WERI-Rb-1 (cell line): ENCODE data around the gene TNS4.

ENCODE experiments used
- DNase-seq: peaks from one replicate; pipeline ENCODE4 v3.0.0-alpha.2; 2020
- H3K27ac ChIP-seq: fragments of 250-450 bp; sonication (Bioruptor Pico); 2 replicates; pipeline ENCODE4 v1.5.1; 2020; ENCODE audit warnings: mild to moderate bottlenecking, moderate library complexity
- H3K27me3 ChIP-seq: fragments of 250-450 bp; sonication (Bioruptor Pico); 2 replicates; pipeline ENCODE4 v1.5.1; 2021; ENCODE audit warnings: mild to moderate bottlenecking, low read depth, moderate library complexity; ENCODE audit not compliant: insufficient read depth, severe bottlenecking
- H3K36me3 ChIP-seq: fragments of 250-450 bp; sonication (Bioruptor Pico); 2 replicates; pipeline ENCODE4 v1.5.1; 2020; ENCODE audit warnings: mild to moderate bottlenecking, moderate library complexity
- H3K4me3 ChIP-seq: 2 replicates; pipeline ENCODE4 v1.5.1; 2011; ENCODE audit warnings: low read depth, mild to moderate bottlenecking, control low read depth, low read length
- H3K9me3 ChIP-seq: fragments of 250-450 bp; sonication (Bioruptor Pico); 2 replicates; pipeline ENCODE4 v1.5.1; 2021; ENCODE audit warnings: mild to moderate bottlenecking, moderate library complexity; ENCODE audit not compliant: severe bottlenecking
- TF ChIP-seq, protein P1 (sequence below): IDR thresholded peaks from 2 replicates; pipeline ENCODE4 v1.5.1; 2011; ENCODE audit warnings: low read depth, mild to moderate bottlenecking, control low read depth, inconsistent platforms, low read length

TNS4 gene

DNA sequence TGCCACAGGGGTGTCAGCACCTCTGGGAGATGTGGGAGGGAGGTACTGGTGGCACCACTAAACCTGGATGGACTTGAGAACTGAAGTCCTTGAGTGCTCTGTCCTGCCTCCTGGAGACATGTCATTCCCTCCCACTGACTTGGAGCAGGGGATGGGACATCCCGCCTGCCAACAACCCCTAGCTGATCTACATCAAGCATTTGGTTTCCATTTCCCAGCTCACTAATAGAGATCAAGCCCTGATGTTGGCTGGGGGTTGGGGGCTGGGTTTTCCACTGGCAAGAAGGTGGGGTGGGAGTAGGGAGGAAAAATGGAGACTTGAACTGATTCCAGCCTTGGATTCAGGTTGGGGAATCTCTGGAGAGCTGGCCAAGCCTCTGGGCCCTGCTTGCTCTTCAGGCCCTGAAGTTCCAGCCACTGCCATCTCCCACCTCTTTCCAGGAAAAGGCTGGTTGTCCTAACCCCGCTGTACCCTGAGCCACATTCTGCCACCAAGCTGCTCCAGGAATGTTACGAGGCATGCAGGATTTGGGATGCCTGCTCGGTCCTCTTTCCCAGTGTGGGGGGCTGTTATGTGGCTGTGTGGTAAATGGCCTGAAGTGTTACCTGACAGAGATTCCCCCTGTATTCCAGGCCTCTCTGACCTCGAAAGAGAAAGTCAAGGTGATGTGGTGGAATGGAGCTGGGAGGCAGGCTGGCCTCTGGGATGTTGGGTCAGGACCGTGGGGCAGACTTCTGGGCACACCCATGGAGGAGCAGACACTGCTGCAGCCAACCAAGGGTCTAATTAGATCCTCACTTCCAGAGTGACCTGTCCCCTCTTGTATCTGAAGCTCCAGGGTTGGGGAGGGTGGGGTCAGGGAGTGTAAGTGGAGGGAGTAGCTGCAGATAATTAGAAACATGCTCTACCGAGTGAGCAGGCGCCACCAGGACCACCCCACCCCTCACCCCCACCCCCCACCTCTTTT, 41.5 kb downstream of the TNS4 start:
- DNase-seq: no peak

DNA sequence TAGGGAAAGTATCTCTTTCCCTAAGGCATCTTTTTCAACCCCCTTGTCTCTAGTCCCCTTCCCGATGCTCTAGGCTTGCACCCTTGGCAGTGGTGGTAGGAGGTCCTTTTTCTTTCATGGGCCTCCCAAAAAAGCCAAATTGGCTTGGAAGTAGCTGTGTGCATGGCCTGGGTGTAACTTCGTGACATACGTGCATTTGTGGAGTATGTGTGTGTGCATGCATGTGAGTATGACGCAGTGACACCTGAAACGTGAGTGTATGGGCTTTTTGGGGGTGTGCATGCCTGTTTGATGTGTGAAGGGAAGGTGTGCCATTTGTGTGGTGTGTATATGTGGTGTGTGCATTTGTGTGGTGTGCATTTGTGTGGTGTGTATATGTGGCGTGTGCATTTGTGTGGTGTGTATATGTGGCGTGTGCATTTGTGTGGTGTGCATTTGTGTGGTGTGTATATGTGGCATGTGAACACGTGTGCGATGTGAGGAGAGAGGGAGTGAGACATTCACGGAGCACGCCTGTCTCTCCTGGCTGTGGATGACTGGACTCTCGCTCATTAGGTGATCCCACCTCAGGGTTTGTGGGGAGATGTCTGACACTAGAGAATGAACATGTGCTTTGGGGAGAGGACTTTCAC, 42.5 kb downstream of the TNS4 start:
- H3K27ac ChIP-seq: no peak overlapping the region
- no peak for DNase-seq
- H3K27me3 ChIP-seq: no peaks in the 10 kb centered on the region
- H3K9me3 ChIP-seq: no peaks in the 10 kb centered on the region
- TF ChIP-seq, protein P1, sequence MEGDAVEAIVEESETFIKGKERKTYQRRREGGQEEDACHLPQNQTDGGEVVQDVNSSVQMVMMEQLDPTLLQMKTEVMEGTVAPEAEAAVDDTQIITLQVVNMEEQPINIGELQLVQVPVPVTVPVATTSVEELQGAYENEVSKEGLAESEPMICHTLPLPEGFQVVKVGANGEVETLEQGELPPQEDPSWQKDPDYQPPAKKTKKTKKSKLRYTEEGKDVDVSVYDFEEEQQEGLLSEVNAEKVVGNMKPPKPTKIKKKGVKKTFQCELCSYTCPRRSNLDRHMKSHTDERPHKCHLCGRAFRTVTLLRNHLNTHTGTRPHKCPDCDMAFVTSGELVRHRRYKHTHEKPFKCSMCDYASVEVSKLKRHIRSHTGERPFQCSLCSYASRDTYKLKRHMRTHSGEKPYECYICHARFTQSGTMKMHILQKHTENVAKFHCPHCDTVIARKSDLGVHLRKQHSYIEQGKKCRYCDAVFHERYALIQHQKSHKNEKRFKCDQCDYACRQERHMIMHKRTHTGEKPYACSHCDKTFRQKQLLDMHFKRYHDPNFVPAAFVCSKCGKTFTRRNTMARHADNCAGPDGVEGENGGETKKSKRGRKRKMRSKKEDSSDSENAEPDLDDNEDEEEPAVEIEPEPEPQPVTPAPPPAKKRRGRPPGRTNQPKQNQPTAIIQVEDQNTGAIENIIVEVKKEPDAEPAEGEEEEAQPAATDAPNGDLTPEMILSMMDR: no peak
- no peak overlapping the region for H3K4me3 ChIP-seq
- peaks cover 35% of the 10 kb centered on the region for H3K36me3 ChIP-seq

More for the DNA sequence above, 41.5 kb downstream of the TNS4 start:
- Histone ChIP-seq H3K27ac (no peak overlapping the region), H3K4me3 (no peak overlapping the region), H3K9me3 (no peaks in the 10 kb centered on the region), H3K36me3 (peaks cover 26% of the 10 kb centered on the region), H3K27me3 (no peaks in the 10 kb centered on the region)
- TF ChIP-seq, protein P1: no peak

GRCh38 chr17:40457964-40458791, 43.2 kb downstream of the TNS4 start:
- no peaks in the 10 kb centered on the region for H3K27me3 ChIP-seq
- no peaks in the 10 kb centered on the region for H3K9me3 ChIP-seq
- H3K4me3 ChIP-seq: no peak overlapping the region
- TF ChIP-seq, protein P1: no peak
- H3K36me3 ChIP-seq: peaks cover 43% of the 10 kb centered on the region
- no peak overlapping the region for H3K27ac ChIP-seq
- no peak for DNase-seq

- peaks cover 49% of the 10 kb centered on the region for H3K36me3 ChIP-seq
- no peaks in the 10 kb centered on the region for H3K9me3 ChIP-seq
- DNase-seq: no peak
- no peaks in the 10 kb centered on the region for H3K27me3 ChIP-seq
- TF ChIP-seq, protein P1: no peak
- no peak overlapping the region for H3K4me3 ChIP-seq
- no peak overlapping the region for H3K27ac ChIP-seq
Measured at GRCh38 chr17:40457369-40457768, 44.1 kb downstream of the TNS4 start.

- Histone ChIP-seq H3K9me3 (no peaks in the 10 kb centered on the region), H3K4me3 (no peak overlapping the region), H3K27me3 (no peaks in the 10 kb centered on the region), H3K36me3 (peaks cover 52% of the 10 kb centered on the region), H3K27ac (no peak overlapping the region)
- DNase-seq: no peak
- TF ChIP-seq, protein P1: no peak
Measured at GRCh38 chr17:40456396-40456951, 44.9 kb downstream of the TNS4 start.
